ENCODE results near the gene MAP3K7. TPM values are rescaled to one million over a fixed set of nuclear protein-coding genes. Genes with fewer than 3 reads are reported as not detected.

MAP3K7 gene
- total and polyA plus RNA-seq, 2 of the 8 experiments (the other 6 are each of a cell fraction or from before 2014, with no cell fraction given): 27.3 to 34.8 TPM

- Histone ChIP-seq H2BK5ac (ENCODE audit: low read depth, low read length) (no peak overlapping the region), H4K8ac (ENCODE audit: extremely low read depth, insufficient read depth, low read length) (no peak overlapping the region), H3K4me2 (ENCODE audit: insufficient read depth in 1 of 2, low read depth in 2 of 2, low read length in 2 of 2) (no peak overlapping the region), H3K9ac (replicated peaks in 1 of 4; ENCODE audit: extremely low read depth in 1 of 4, low read depth in 3 of 4, low read length in 3 of 4) (no peak overlapping the region), H3K27me3 (replicated peaks in 1 of 4; ENCODE audit: control insufficient read depth in 3 of 4, extremely low read depth in 1 of 4, insufficient read depth in 3 of 4, low read length in 3 of 4) (no peaks in the 10 kb centered on the region), H2BK15ac (ENCODE audit: low read length) (no peak overlapping the region), H3K4me1 (replicated peaks in 1 of 4; ENCODE audit: control insufficient read depth in 3 of 4, insufficient read depth in 4 of 4, low read length in 3 of 4) (no peaks in the 10 kb centered on the region; a peak in 2 of 7 replicates), H3K14ac (ENCODE audit: insufficient read length) (no peak overlapping the region), H2BK120ac (replicated peaks; ENCODE audit: low read depth, low read length) (no peak overlapping the region), H2AFZ (ENCODE audit: low read length) (peak overlapping the region; percentile 92), H3K18ac (ENCODE audit: extremely low read depth, low read length) (no peak overlapping the region), H2BK12ac (ENCODE audit: low read depth, low read length) (no peak overlapping the region), H3K27ac (ENCODE audit: low read depth, low read length) (no peak overlapping the region), H2AK5ac (ENCODE audit: low read depth, low read length) (no peak overlapping the region), H3K56ac (replicated peaks; ENCODE audit: insufficient read length, low read depth, low read length) (no peak overlapping the region), H2BK20ac (ENCODE audit: low read length) (no peak overlapping the region), H3K23ac (ENCODE audit: insufficient read length) (no peak overlapping the region), H3K36me3 (ENCODE audit: control insufficient read depth in 2 of 4, insufficient read depth in 4 of 4, low read length in 3 of 4) (no peaks in the 10 kb centered on the region), H4K20me1 (replicated peaks in 1 of 2; ENCODE audit: control insufficient read depth in 1 of 2, insufficient read depth in 2 of 2, low read length in 2 of 2) (no peaks in the 10 kb centered on the region), H3K9me3 (ENCODE audit: insufficient read depth in 2 of 2, low read depth in 1 of 2, low read length in 1 of 2) (no peaks in the 10 kb centered on the region), H3K79me1 (ENCODE audit: low read depth, low read length) (no peaks in the 10 kb centered on the region), H3K79me2 (ENCODE audit: control insufficient read depth in 1 of 2, insufficient read depth in 2 of 2, low read length in 2 of 2) (no peaks in the 10 kb centered on the region), H3K4ac (replicated peaks; ENCODE audit: insufficient read length, low read depth, low read length) (no peak overlapping the region), H4K91ac (replicated peaks; ENCODE audit: insufficient read length, low read length) (no peak overlapping the region), H3K23me2 (ENCODE audit: low read depth, low read length) (no peaks in the 10 kb centered on the region), H4K5ac (ENCODE audit: insufficient read length, low read depth, low read length) (no peak overlapping the region), H3K4me3 (ENCODE audit: extremely low read depth in 1 of 4, insufficient read depth in 2 of 4, low read depth in 3 of 4, low read length in 4 of 4) (no peak overlapping the region)
- FAIRE-seq (no peak), DNase-seq (ENCODE audit: low read depth in 1 of 2, low spot score in 2 of 2) (no peak)
- ChIA-PET CTCF (ENCODE audit: partially characterized antibody) (interaction anchor here (0.5 to 3.0 kb wide), 7 partner anchors 9 to 595 kb away, joined by 3 to 29 read pairs (median 4); no protein-coding TSS in a partner anchor), POLR2A (ENCODE audit: partially characterized antibody) (interaction anchor here (1.3 kb wide), 1 partner anchor 12 kb away, joined by 4 read pairs; no protein-coding TSS in a partner anchor)
- TF ChIP-seq BCL11A (IDR thresholded peaks at IDR 0.05; ENCODE audit: low read depth in 2 of 2, low read length in 2 of 2) (no peak), RNF2 (IDR thresholded peaks at IDR 0.05; ENCODE audit: borderline replicate concordance, low read depth, low read length, missing control alignments, poor library complexity, severe bottlenecking) (no peak), CBX5 (IDR thresholded peaks at IDR 0.05; ENCODE audit: low read depth, low read length) (no peak), KDM5A (IDR thresholded peaks at IDR 0.05; ENCODE audit: low read length) (no peak)
- WGBS, 2 experiments (ENCODE audit: extremely low coverage in 1 of 2, insufficient coverage in 1 of 2, insufficient read length in 1 of 2, insufficient replicate concordance in 2 of 2, low coverage in 1 of 2, low lambda C conversion rate in 2 of 2, missing lambda C conversion rate in 1 of 2): 86% methylated on average over 8 of the region's 8 CpGs; no CpG with 5 or more reads in 1 of the 2 experiments
Observed at GRCh38 chr6:90466154-90466940, 120.5 kb downstream of the MAP3K7 start.

All from H1 (cell line).